Neuronal stem cell (in vitro differentiated cells): Measurements from ENCODE around the gene TNN.

Experiments
- DNase-seq: peaks from one replicate; pipeline ENCODE4 v3.0.0-alpha.2; 2013; ENCODE audit warnings: low spot score
- H2AFZ ChIP-seq: one replicate; pipeline ENCODE4 v1.6.1; 2013; ENCODE audit warnings: mild to moderate bottlenecking, low read length, inconsistent platforms
- H2AK5ac ChIP-seq: 2 replicates; pipeline ENCODE4 v1.6.1; 2013; ENCODE audit warnings: low read depth, mild to moderate bottlenecking, inconsistent platforms, low read length, moderate library complexity, mixed read lengths
- H2BK120ac ChIP-seq: 2 replicates; pipeline ENCODE4 v1.6.1; 2013; ENCODE audit warnings: low read depth, mild to moderate bottlenecking, inconsistent platforms, low read length, moderate library complexity, mixed read lengths
- H2BK12ac ChIP-seq: one replicate; pipeline ENCODE4 v1.6.1; 2013; ENCODE audit warnings: low read length, inconsistent platforms
- H2BK15ac ChIP-seq: 2 replicates; pipeline ENCODE4 v1.6.1; 2013; ENCODE audit warnings: mild to moderate bottlenecking, low read length, inconsistent platforms, mixed read lengths
- H2BK5ac ChIP-seq: one replicate; pipeline ENCODE4 v1.6.1; 2013; ENCODE audit warnings: inconsistent platforms, mild to moderate bottlenecking, low read length, moderate library complexity
- H3K14ac ChIP-seq: one replicate; pipeline ENCODE4 v1.6.1; 2013; ENCODE audit warnings: low read length, inconsistent platforms
- H3K18ac ChIP-seq: 2 replicates; pipeline ENCODE4 v1.6.1; 2013; ENCODE audit warnings: low read length, inconsistent platforms
- H3K23ac ChIP-seq: 2 replicates; pipeline ENCODE4 v1.6.1; 2013; ENCODE audit warnings: low read depth, mild to moderate bottlenecking, mixed read lengths, low read length, inconsistent platforms; ENCODE audit not compliant: poor library complexity
- H3K27ac ChIP-seq: replicated peaks from 3 replicates; pipeline ENCODE4 v1.5.1; 2013; ENCODE audit warnings: low read length, inconsistent platforms
- H3K27me3 ChIP-seq, 3 experiments: 2 replicates each; pipeline ENCODE4 v1.6.1; 2013; ENCODE audit warnings: low read length in 3 of 3, mild to moderate bottlenecking in 2 of 3, inconsistent platforms in 1 of 3, low read depth in 1 of 3, mixed read lengths in 1 of 3, moderate library complexity in 1 of 3; ENCODE audit not compliant: control insufficient read depth in 3 of 3, insufficient read depth in 3 of 3
- H3K36me3 ChIP-seq, 2 donors: replicated peaks in 1 of 2; 2 replicates each; pipeline ENCODE4 v1.6.1; 2013; ENCODE audit warnings: low read length in 2 of 2; ENCODE audit not compliant: control insufficient read depth in 2 of 2, insufficient read depth in 2 of 2
- H3K4ac ChIP-seq: 2 replicates; pipeline ENCODE4 v1.6.1; 2013; ENCODE audit warnings: inconsistent platforms, mild to moderate bottlenecking, low read length, moderate library complexity
- H3K4me1 ChIP-seq, 2 donors: 1 replicate in 1 of 2; 2 replicates in 1 of 2; pipeline ENCODE4 v1.6.1; 2013; ENCODE audit warnings: low read length in 2 of 2, low read depth in 1 of 2; ENCODE audit not compliant: control insufficient read depth in 2 of 2, insufficient read depth in 1 of 2
- H3K4me2 ChIP-seq: one replicate; pipeline ENCODE4 v1.6.1; 2013; ENCODE audit warnings: mild to moderate bottlenecking, low read length, inconsistent platforms; ENCODE audit not compliant: insufficient read depth, poor library complexity, severe bottlenecking
- H3K4me3 ChIP-seq, 2 donors: 2 replicates each; pipeline ENCODE4 v1.5.1; 2013; ENCODE audit warnings: low read length in 2 of 2, mild to moderate bottlenecking in 2 of 2, inconsistent platforms in 1 of 2, moderate library complexity in 1 of 2
- H3K79me1 ChIP-seq: one replicate; pipeline ENCODE4 v1.6.1; 2013; ENCODE audit warnings: low read depth, mild to moderate bottlenecking, inconsistent platforms, low read length, moderate library complexity
- H3K9ac ChIP-seq: one replicate; pipeline ENCODE4 v1.6.1; 2013; ENCODE audit warnings: mild to moderate bottlenecking, low read depth, low read length, inconsistent platforms; ENCODE audit not compliant: poor library complexity
- H3K9me3 ChIP-seq, 2 donors: replicated peaks in 1 of 2; 2 replicates each; pipeline versions ENCODE3 to v1.6.1; 2013; ENCODE audit warnings: low read length in 2 of 2, mild to moderate bottlenecking in 2 of 2, inconsistent platforms in 1 of 2, low read depth in 1 of 2, mixed read lengths in 1 of 2, moderate library complexity in 1 of 2; ENCODE audit not compliant: control insufficient read depth in 2 of 2, insufficient read depth in 1 of 2
- H4K8ac ChIP-seq: one replicate; pipeline ENCODE4 v1.6.1; 2013; ENCODE audit warnings: low read depth, mild to moderate bottlenecking, inconsistent platforms, low read length, moderate library complexity
- H4K91ac ChIP-seq: one replicate; pipeline ENCODE4 v1.6.1; 2013; ENCODE audit warnings: low read length, low read depth, mild to moderate bottlenecking, inconsistent platforms; ENCODE audit not compliant: poor library complexity
- WGBS, 2 donors: extraction: QIAGEN DNeasy Blood & Tissue Kit; methylation state at CpG; one replicate each; pipeline ENCODE4 v1.1.7; 2013; ENCODE audit warnings: missing lambda C conversion rate in 2 of 2, mixed read lengths in 1 of 2; ENCODE audit not compliant: insufficient read length in 2 of 2, insufficient replicate concordance in 1 of 2; ENCODE audit errors: extremely low coverage in 2 of 2; 5-methylcytosine and 5-hydroxymethylcytosine counted together

The TNN gene

DNA sequence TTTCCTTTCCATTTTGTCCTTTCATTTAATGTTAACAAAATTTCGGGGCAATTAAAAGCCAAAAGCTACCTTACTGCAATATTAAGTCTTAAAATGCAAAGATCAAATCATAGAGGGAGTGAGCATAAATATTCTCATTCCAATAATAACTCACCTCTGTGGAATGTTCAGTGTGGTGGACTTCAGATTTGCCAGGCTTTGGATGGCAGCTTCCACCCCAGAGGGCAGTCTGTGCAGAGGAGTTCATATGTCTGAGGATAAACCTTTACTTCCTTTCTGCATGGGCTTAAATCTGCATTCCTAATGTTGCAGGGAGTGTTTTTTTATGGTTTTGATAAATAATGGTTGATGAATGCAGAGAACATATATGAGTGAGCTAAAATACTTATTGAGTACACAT, 108.6 kb downstream of the TNN start:
- H3K4me3 ChIP-seq: no peak overlapping the region
- WGBS, 2 donors: no CpG with 5 or more reads among the region's 1 CpG
- no peak overlapping the region for H2BK5ac ChIP-seq
- no peaks in the 10 kb centered on the region for H3K79me1 ChIP-seq
- no peak overlapping the region for H2BK120ac ChIP-seq
- no peak overlapping the region for H4K91ac ChIP-seq
- H3K4me2 ChIP-seq: no peak overlapping the region
- no peak overlapping the region for H2AFZ ChIP-seq
- H2BK12ac ChIP-seq: no peak overlapping the region
- H2AK5ac ChIP-seq: no peak overlapping the region
- no peak overlapping the region for H3K23ac ChIP-seq
- H3K18ac ChIP-seq: no peak overlapping the region
- no peak overlapping the region for H3K4ac ChIP-seq
- H3K27ac ChIP-seq: no peak overlapping the region
- DNase-seq: no peak
- peaks cover 0 to 1% of the 10 kb centered on the region in 2 donors for H3K4me1 ChIP-seq
- no peak overlapping the region for H3K9ac ChIP-seq
- no peaks in the 10 kb centered on the region for H3K9me3 ChIP-seq
- no peaks in the 10 kb centered on the region for H3K36me3 ChIP-seq
- peaks cover 0 to 13% (median 0%) of the 10 kb centered on the region in 3 experiments for H3K27me3 ChIP-seq
- H3K14ac ChIP-seq: no peak overlapping the region
- H4K8ac ChIP-seq: no peak overlapping the region
- no peak overlapping the region for H2BK15ac ChIP-seq

DNA sequence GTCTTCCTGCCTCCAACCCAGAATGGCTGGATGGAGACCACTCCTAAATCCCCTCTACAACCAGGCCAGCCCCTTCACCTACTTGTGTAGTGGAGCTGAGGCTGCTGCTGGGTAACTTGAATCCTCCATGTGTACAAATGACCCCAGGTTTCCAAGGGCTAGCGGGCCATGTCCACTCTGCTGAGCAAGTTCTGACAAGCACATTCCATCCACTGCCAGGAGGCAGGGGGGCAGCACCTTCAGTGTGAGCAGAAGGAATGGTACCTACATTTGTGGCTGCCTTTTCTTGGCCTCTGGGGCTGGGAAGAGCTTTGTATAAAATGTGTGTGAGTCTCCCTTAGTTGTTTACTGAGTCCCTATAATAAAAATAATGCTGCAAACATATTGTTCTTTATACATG, 110.4 kb downstream of the TNN start:
- Histone ChIP-seq H3K27ac (no peak overlapping the region), H3K23ac (no peak overlapping the region), H3K4me2 (no peak overlapping the region), H3K14ac (no peak overlapping the region), H3K27me3 (peaks cover 0 to 17% (median 0%) of the 10 kb centered on the region in 3 experiments), H2BK15ac (no peak overlapping the region), H2AK5ac (no peak overlapping the region), H3K18ac (no peak overlapping the region), H2BK5ac (no peak overlapping the region), H2BK120ac (no peak overlapping the region), H2BK12ac (no peak overlapping the region), H3K4ac (no peak overlapping the region), H3K79me1 (no peaks in the 10 kb centered on the region), H4K8ac (no peak overlapping the region), H3K4me3 (peak overlapping the region in 1 of 2 donors; percentile 56), H3K36me3 (no peaks in the 10 kb centered on the region), H3K4me1 (peaks cover 0 to 1% of the 10 kb centered on the region in 2 donors), H3K9me3 (no peaks in the 10 kb centered on the region), H4K91ac (no peak overlapping the region), H3K9ac (no peak overlapping the region), H2AFZ (no peak overlapping the region)
- no CpG with 5 or more reads among the region's 1 CpG for WGBS, 2 donors
- DNase-seq: no peak

DNA sequence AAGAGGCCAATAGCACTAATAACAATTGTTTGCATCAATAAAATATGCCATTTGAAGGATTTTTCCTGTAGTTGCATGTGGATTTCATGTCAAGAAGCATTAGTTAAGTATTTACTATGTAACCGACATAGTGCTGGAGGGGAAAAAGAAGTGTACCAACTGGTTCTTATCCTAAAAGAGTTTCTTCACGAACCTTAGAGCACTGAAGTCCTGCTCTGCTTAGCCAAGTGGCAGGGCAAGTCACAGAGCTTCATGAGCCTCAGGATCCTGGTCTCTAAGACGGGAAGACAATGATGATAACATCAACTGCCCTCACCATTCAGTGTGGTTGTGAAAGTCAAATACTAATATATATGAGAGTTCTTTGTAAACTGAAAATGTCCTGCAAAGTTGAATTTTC, 110.8 kb downstream of the TNN start:
- Histone ChIP-seq H3K27me3 (peaks cover 0 to 17% (median 0%) of the 10 kb centered on the region in 3 experiments), H3K9ac (no peak overlapping the region), H2BK12ac (no peak overlapping the region), H3K18ac (no peak overlapping the region), H3K4me1 (peaks cover 0 to 1% of the 10 kb centered on the region in 2 donors), H3K9me3 (no peaks in the 10 kb centered on the region), H2BK5ac (no peak overlapping the region), H2BK120ac (peak overlapping the region; percentile 9), H4K8ac (no peak overlapping the region), H2AFZ (no peak overlapping the region), H3K4ac (no peak overlapping the region), H3K27ac (no peak overlapping the region), H3K23ac (no peak overlapping the region), H3K14ac (no peak overlapping the region), H4K91ac (no peak overlapping the region), H2BK15ac (no peak overlapping the region), H3K79me1 (no peaks in the 10 kb centered on the region), H3K4me3 (no peak overlapping the region), H3K4me2 (no peak overlapping the region), H3K36me3 (no peaks in the 10 kb centered on the region), H2AK5ac (no peak overlapping the region)
- no CpG with 5 or more reads among the region's 3 CpGs for WGBS, 2 donors
- no peak for DNase-seq

DNA sequence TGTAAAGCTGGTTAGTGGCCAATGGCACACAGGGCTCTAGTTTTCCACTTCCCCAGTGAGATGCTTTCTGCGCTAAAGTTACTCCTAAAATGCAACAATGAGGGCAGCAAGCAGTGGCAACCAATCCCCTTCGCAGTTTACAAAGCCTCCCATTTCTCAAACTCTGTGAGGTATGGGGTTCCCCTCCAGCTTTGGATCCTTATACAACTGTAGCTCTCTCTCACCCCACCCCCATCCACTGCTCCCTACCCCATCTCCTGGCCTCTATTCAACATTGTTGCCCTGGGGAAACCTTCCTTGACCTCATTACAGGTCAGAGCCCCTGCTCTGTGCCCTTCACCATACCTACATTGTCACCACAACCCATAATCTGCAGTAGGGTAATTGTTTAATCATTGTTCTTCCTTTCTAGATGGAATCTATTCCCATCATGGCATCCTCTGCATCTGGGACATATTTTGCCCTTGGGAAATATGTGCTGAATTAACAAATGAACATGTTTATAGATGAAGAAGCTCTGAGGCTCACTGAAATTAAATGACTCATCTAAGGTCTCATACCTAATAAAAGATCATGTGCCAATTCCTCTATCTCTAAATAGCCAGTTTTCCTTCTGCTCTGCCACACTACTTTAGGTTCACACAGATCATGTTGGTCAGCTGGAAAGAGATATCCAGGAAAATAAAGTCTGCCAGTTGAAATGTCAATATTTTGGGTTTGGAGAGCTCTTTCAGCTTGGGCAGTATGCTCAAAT, 112.4 kb downstream of the TNN start:
- Histone ChIP-seq H4K8ac (no peak overlapping the region), H3K4me2 (no peak overlapping the region), H3K4me3 (no peak overlapping the region), H2BK12ac (no peak overlapping the region), H2AK5ac (no peak overlapping the region), H2BK15ac (no peak overlapping the region), H3K4me1 (peaks cover 0 to 1% of the 10 kb centered on the region in 2 donors), H3K27me3 (peaks cover 0 to 21% (median 0%) of the 10 kb centered on the region in 3 experiments), H3K9ac (no peak overlapping the region), H3K9me3 (no peaks in the 10 kb centered on the region), H2AFZ (no peak overlapping the region), H3K14ac (no peak overlapping the region), H3K27ac (no peak overlapping the region), H3K18ac (no peak overlapping the region), H3K79me1 (no peaks in the 10 kb centered on the region), H4K91ac (no peak overlapping the region), H2BK120ac (no peak overlapping the region), H3K4ac (no peak overlapping the region), H3K36me3 (no peaks in the 10 kb centered on the region), H3K23ac (no peak overlapping the region), H2BK5ac (no peak overlapping the region)
- WGBS, 2 donors: no CpG with 5 or more reads among the region's 2 CpGs
- no peak for DNase-seq
